ENCODE data around the gene MEX3D.

MEX3D gene

GRCh38 chr19:1507192-1507660 is 60.9 kb downstream of the MEX3D start:
- no peak for DNase-seq (ENCODE audit: extremely low spot score)
- TF ChIP-seq CTCF (IDR thresholded peaks at IDR 0.05; ENCODE audit: control extremely low read depth, extremely low read depth, low read depth, missing control alignments) = no peak
- CTCF ChIA-PET = no interaction called here
- POLR2A ChIA-PET = no interaction called here

GRCh38 chr19:1505991-1506881 is 61.9 kb downstream of the MEX3D start:
- no peak for DNase-seq (ENCODE audit: extremely low spot score)
- no peak for TF ChIP-seq CTCF (IDR thresholded peaks at IDR 0.05; ENCODE audit: control extremely low read depth, extremely low read depth, low read depth, missing control alignments)
- POLR2A ChIA-PET = no interaction called here
- CTCF ChIA-PET = interaction anchor here (1.7 kb wide), 1 partner anchor 61 kb away, joined by 6 read pairs; no protein-coding TSS in a partner anchor

- CTCF ChIA-PET = interaction anchor here (0.7 kb wide), 1 partner anchor 195 kb away, joined by 3 read pairs; no protein-coding TSS in a partner anchor
- no peak for DNase-seq (ENCODE audit: extremely low spot score)
- POLR2A ChIA-PET = no interaction called here
- no peak for TF ChIP-seq CTCF (IDR thresholded peaks at IDR 0.05; ENCODE audit: control extremely low read depth, extremely low read depth, low read depth, missing control alignments)
Observed at GRCh38 chr19:1505012-1505411, 63.1 kb downstream of the MEX3D start.

Measured in GM10248 (cell line).